ENCODE results near the gene MYEOV.

Gene MYEOV

DNA sequence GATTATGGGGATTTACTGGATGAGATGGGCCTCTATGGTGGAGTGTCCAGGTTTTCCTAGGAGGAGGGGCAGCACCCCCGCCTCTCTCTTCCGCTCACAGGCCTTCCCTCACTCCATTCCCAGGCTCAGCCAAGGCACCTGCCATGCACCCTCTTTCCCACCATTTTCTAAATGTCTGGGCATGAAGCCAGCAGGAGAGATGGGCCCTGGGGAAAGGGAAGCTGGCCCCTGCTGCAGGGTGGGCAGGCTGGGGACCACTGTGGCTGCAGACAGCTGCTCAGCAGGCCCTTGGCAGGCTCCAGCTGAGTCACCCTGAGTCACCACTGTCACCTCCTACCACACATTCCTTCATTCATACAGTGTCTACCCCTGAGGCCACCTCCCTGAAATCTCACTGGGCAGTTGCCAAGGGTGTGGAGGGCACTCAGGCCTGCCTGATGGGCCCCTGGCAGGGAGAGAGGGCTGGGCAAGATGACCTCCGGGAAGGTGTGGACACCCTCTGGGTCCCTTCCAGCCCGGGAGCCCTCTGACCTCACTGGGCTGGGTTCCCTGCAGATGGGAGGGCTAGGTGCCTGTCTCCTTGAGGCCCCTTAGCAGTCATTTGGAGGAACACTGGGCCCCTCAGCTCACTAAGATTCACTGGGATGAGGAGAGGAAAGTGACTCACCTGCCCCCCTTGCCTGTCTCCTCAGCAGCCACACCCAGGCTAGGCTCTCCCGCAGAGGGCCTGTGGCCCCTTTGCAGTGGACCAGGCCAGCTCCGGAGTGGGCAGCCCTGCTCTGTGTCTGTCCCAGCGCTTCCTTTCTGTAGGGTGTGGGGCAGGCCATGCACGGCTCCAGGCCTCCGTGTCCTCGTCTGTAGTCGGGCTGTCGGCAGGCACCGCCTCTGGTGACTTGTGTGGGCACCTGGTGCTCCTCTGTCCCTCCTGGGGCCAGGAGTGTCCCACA is 7.8 kb downstream of the MYEOV start:
- peak; percentile 92 for DNase-seq (ENCODE audit: low spot score)

DNA sequence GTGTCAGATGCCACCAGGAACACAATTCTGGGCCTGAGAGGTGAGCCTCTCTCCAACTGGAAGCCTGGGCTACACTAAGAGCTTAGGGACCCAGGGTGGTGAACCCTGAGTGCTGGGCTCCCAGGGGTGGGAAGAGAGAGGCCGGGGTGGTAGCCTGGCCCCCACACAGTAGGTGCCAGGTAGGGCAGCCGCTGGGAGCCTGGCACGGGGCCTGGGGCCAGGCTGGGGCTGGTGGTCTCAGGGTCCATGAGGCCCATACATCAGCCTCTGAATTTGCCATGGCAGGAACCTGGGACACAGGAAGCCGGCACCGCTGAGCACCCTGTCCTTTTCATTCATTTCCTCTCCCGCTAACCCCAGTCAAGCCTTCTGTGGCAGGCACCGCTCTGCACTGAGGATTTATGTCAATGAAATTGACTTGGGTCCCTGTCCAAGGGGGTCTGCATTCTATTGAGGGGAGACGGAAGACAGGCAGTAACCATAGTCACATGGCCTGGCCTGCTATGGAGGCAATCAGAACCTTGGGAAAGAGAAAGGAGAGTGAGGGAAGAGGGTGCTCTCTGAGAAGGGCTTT is 8.6 kb downstream of the MYEOV start:
- DNase-seq (ENCODE audit: low spot score), result no peak

DNA sequence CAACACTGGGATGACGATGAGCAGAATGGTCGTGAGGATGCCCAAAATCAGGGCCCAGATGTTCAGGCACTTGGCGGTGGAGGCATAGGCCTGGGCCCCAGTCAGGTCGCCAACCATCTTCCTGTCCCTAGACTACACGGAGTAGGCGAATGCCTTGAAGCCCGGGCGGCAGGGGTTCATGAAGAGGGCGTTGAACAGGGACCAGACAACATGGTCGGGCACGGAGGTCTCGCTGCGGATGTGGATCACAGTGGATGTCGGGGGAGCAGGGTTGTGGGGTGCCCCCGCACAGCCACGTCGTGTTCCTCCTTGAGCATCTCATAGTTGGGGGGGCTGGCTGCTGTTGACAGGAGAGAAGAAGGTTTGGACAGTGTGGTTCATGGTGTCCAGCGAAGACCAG is 9.5 kb downstream of the MYEOV start:
- no peak for DNase-seq (ENCODE audit: low spot score)

DNA sequence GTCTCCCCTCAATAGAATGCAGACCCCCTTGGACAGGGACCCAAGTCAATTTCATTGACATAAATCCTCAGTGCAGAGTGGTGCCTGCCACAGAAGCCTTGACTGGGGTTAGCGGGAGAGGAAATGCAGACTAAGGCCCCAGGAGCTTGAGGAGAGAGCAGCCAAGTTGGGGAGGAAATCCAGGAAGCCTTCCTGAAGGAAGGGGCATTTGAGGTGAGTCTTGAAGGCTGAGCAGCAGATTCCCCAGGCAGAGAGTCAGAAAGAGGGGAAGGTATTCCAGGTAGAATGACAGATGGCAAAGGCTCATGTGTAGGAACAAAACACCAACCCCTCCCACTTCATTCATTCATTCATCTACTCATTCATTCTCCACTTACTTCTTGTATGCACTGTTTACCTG is 10.3 kb downstream of the MYEOV start:
- DNase-seq (ENCODE audit: low spot score), result no peak

DNA sequence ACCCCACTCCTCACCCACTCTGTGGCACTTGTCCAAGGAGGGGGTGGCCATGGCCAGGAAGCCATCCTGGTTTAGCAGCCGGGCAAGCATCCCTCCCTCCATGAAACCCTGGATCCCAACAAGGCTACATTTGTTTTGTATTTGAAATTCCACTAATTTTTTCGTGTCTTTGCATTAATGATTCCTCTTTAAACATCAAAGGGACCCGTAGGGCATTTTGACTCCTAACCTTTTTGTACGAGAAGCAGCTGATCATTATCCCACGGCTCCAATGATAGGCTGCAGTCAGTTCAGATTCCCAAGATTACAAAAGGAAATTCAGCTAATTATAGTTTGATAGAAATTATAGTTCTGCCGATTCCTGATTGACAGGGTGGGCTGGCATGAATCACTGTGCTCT is 10.7 kb downstream of the MYEOV start:
- no peak for DNase-seq (ENCODE audit: low spot score)

DNA sequence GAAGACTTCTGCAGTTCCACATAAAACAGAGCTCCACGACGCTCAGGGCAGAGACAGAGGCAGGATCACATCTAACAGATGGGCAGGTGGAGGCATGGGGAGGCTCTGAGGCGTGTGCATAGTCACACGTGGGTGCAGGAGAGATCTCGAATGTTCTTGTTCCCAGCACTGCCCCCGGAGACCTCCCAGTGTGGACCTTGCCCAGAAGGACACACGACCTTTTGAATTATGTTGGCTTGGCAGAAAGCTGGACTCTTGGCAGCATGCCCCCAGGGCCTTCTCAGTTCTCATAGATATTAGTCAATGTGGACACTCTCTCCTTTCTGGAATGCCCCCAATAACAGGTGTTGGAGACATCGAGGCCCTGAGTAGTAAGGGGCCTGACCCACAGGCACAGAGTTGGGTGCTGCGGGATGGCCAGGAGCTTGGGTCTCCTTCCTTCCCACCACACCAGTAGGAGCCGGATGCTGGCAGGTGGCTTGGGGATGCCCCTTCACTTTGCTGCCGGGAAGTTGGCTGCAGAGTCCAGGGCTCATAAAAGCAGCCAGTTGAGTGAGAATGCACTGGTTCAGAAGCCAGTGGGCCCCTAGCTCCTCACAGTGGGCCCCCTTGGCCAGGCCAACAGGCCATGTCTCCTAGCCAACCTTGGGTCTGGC is 12.1 kb downstream of the MYEOV start:
- DNase-seq (ENCODE audit: low spot score), result no peak

DNA sequence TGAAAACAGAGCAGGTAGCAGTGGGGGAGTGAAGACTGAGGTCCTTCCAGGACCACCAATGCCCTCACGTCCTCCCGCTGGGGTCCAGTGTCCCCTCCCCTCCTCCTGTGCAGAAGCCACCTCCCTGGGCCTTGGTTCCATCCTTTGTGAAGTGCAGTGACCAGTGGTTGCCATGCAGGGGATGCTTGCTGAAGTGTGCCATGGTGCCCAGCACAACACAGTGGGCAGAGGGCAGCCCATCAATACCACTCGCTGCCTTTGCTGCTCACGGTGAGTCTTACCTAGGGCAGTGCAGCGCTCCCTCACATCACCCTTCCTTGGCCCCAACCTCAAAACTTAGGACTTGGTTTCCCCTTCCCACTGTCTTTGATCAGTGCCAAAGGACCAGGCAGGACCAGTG is 12.9 kb downstream of the MYEOV start:
- no peak for DNase-seq (ENCODE audit: low spot score)

DNA sequence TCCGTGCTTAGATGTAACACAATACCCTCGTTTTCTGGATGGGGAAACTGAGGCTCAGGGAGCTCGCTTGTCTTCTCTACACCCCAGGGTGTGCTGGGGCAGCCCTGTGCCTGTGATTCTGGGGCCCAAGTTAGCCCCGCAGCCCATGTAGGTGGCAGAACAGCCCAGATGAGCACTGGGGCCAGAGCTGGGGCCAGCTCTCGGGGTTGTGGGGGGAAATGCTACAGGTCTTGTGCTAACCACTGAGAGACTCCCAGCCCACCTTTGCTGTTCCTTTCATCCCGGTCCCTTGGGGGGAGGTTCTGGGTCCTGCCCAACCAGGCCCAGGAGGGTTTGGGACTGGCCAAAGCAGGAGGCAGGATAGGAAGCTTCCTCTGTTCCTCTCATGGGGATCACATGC is 13.5 kb downstream of the MYEOV start:
- no peak for DNase-seq (ENCODE audit: low spot score)

DNA sequence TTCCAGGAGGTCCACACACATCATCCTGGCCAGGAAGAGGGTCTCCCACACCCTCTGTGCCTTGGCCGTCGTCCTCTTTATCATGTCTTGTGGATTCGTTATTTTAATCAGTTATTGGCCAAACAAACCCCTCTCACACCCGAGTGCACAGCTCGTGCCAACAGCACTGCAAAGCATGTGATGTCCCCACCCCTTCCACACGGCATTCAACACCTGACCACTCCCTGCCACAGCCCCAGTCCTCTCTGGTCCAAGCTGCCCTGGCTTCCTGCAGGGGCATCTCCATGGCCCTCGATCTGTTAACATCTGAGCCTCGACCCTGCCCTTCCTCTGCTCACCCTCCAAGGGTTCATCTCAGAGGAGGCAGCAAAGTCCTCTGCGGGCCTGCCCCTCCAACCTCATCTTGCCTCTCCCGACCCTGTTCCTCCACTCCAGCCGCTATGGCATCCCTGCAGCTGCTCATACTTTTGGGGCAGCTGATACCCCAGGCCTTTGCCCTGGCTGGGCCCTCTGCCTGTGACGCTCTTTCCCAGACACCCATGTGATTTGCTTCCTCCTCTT is 14.0 kb downstream of the MYEOV start:
- no peak for DNase-seq (ENCODE audit: low spot score)

DNA sequence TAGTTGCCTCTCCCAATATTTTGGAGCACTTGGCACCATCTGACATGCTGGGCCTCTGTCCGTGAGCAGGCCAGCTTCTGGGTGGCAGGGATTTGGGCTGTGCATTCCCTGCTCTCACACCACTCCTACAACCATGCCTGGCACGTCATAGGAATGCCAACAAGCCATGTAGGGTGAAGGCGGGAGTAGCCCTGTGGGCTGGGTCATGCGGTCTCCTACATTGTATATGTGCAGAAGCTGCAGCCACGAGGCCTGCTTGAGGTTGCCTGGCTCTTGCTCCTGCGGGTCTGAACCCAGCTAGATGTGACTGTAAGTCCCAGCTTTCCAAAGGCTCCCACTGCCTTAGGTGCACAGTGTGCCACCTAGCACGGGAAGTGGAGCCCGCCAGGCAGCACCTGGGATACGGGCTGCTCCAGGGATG is 14.5 kb downstream of the MYEOV start:
- no peak for DNase-seq (ENCODE audit: low spot score)

DNA sequence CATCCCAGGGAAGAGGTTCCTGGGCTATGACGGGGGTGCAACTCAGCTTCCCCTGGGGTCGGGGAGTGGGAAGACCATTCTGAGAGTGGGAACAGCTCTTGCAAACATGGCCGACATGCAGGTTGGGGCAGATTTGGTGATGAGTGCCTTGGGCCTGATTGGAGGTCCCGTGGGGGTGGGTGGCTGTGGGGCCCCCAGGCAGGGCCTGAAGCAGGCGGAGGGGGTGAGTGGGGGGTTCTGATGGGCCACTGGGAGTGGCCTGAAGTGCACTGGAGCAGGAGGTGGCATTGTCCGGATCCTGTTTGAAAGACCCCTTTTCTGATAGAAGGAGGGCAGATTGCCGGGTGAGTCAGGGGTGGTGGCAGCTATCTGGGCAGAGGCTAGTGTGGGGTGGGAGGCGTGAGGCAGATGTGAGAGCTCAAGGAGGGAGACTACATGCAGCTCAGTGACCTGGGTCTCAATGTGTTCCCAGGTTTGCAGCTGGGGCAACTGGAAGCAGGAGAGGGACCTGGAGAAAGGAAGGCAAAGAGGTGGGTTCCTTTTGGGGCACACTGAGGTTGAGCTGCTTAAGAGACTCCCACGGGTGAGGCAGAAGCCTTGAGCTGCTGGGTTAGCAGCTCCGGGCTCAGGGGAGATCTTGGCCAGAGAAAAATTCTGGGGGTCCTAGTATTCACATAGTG is 15.1 kb downstream of the MYEOV start:
- no peak for DNase-seq (ENCODE audit: low spot score)

DNA sequence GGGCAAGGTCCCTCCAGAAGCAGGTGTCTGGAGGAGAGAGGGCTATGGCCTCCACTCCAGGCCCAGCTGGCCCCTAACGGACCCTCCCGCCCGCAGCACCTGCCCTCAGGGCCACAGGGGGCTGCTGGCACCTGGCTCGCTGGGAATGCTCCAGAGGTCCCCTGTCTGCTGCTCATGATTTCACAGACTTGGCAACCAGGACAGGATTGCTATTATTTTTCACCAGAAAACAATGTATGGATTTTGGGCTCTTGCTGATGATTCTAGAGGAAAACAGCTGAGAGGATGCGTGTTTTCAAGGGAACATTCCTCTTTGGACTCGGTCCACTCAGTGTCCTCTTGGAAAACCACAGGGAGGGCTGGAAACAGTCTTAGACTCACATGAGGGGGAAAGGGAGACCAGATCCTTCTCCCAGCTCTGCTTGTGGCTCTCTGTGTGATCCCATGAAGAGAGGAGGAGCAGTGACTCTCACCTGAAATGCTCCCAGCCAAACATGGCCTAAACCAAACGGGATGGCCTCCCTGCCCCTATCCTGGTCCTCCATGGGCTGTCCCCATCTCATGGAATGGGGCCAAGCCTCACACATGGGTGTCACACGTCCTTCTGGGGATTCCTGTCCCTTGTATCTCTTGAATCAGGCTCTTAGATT is 15.8 kb downstream of the MYEOV start:
- DNase-seq (ENCODE audit: low spot score), result no peak

DNA sequence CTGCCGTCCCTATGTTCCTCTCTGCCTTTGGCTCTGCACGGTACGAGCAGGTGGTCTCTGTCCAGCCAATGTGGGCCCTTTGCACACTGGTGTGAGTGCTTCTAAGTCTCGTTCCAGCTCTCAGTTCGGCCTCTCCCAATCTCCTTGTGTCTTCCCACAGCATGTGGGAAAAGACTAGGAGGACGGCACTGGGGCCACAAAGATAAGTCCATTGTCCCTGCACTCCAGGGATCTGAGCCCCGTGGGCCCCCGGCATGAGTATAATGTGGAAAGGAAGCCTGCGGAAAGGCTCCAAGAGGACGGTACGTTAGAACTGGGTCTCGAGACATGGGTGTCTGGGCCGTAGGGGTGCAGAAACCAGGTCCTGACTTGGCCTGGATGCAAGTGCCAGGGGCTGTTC is 16.4 kb downstream of the MYEOV start:
- no peak for DNase-seq (ENCODE audit: low spot score)

DNA sequence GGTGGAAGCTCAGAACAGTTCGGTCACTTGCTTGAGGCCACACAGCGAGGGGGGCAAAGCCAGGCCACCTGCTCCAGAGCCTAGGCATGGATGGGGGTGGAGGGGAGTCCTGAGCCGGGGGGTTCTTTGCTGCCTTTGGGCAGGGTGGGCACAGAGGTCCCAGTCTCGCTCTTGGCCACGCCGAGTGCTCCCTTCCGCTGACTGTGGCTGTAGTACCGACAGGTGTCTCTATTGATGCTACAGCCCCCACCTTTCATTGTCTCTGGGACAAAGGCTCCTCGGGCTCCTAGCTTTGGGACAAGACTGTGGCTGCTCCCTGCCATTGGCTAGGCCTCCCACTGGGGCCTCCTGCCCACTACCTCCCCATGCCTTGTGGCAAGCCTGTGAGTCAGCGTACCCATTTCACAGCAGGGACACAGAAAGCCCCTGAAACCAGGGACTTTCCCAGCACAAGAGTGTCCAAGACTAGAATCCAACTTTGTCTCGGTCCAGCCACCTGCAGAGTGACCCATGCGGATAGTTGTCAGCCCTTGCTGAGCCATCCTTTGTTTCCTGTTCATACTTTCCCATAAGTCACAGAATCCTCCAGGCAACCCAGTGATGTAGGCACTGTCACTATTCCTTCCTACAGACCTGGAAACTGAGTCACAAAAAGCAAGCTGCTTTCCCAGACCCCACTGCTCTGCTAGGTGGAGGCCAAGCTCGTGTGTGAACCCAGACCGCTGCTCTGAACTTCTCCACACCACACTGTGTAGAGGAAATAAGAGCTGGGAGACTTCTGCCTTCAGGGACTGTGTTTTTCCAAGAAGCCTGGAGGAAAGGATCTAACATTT is 17.2 kb downstream of the MYEOV start:
- DNase-seq (ENCODE audit: low spot score), result no peak

DNA sequence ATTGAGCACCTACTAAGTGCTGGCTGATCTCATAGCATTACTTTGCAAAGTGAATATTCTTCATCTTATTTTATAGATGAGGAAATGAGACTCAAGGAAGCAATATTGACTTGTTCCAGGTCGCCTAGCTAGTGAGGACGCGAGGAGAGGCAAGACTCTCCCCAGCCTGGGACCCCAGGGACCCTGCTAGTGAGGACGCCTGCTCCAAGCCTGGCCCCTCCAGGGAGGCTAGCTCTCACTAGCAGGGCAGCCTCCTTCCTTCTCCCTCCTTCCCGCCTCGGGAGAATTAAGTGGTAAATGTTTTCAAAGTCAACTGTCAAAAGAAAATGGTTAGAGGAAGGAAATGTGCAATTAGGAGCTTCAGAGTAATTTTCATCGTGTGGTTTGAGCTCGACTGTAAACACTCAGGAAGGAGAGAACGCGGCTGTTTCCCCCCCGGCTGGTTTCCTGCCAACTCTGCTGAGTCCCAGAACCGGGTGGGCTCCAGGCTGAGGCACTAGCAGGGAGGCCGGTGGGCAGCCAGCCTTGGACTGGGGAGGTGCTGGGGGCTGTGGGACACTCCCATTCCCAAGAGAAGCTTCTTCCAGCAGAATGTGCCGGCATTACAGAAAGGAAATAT is 17.9 kb downstream of the MYEOV start:
- DNase-seq (ENCODE audit: low spot score), result no peak

DNA sequence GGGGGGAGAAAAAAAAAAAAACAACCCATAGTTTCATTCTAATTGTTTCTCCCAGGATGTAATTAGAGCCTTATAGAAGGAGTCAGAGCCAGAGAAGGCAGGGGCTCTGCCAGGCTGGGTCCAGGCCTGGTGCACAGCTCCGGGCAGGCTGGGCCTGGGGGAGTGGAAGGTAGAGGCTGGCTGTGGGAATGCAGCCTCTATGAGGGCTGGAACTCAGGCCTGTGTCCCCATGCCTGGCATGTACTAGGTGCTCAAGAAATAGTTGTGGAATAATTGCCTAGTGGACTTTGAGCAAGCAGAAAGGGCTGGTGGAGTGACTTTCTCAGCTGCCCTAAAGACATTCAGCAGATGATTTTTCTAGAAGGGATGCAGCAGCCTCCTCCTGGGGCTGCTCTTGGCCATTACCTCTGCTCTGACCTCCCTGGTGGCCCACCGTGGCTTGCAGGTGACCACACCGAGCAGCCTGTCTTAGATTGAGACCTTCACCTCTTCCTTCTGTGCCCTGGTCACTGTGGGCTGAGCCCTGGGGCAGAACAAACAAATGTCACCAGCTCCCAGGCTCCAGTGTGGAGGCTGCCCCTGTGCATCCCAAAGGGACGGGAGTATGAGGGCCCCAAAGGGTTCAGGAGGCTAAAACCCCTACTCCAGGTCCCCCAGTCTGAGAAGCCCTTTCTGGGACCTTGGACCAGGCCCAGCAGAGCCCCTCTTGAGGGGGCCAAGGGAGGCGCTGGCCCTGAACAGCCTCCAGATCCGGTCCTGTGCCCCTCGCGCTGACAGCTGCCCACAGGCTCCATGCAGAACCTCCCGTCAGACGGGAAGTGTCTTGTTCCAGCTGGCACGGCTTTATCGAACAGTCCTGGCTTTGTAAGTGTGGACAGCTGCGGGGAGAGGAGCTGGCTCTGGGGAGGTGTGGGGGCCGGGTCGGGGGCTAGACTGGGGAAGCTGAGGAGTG is 18.8 kb downstream of the MYEOV start:
- DNase-seq (ENCODE audit: low spot score), result no peak

DNA sequence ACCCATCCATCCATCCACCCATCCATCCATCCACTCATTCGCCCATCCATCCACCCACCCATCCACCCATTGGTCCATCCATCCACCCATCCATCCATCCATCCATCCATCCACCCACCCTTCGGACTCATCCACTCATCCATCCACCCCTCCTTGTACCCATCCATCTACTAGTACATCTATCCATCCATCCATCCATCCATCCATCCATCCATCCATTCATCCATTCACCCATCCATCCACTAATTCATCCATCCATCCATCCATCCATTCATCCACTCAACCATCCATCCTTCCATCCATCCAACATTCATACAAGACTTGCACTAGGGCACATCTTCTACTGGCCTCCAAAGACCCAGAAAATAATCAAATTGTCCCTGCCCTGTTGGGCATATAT is 20.0 kb downstream of the MYEOV start:
- DNase-seq (ENCODE audit: low spot score), result no peak

DNA sequence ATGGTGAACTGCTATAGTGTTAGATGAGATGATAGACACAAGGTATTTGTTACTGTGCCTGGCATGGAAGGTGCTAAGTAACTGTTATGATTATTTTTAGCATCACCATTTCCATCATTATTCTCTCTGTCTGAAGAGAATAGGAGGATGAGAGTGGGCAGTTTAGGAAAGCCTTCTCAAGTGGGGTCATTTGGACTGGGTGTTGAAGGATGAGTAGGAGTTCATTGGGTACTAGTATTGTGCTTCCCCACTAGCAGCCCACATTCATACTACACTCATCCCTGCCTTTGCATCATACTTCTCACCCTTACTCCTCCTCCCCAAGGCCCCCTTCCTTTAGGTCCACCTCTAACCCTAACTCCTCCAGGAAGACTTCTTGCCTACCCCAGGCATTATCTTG is 20.6 kb downstream of the MYEOV start:
- no peak for DNase-seq (ENCODE audit: low spot score)

DNA sequence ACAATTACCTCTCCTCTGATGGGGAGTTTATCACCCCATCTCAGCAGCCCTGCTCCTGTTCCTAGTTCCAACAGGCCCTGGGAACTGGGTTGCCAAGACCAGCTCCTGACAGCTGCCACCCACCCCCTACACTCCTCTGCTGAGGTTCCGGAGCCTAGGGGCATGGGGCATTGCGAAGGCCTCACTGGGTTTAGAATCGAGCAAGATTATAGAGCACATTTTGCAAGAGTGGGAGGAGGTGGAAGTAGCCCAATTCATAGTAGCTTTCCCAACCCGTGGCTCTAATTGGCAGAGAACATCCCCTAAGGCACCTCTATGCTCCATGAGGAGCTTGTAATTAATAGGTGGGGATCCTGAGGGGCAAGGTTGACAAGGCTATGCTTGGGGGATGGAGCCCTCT is 23.0 kb downstream of the MYEOV start:
- DNase-seq (ENCODE audit: low spot score), result no peak

All from AG20443 (cell line).